DND-41 (cell line): Measurements from ENCODE around the gene ZNF518B.

Experiments used
- CTCF ChIP-seq: IDR thresholded peaks from 2 replicates; pipeline ENCODE4 v1.5.1; 2012; ENCODE audit warnings: borderline replicate concordance, low read length, moderate library complexity, mild to moderate bottlenecking; ENCODE audit not compliant: poor library complexity, severe bottlenecking; ENCODE audit errors: extremely low read depth
- EZH2 ChIP-seq: IDR thresholded peaks from 3 replicates; pipeline ENCODE4 v1.6.1; 2012; ENCODE audit warnings: borderline replicate concordance, low read depth, mild to moderate bottlenecking, moderate library complexity, low read length, inconsistent platforms; ENCODE audit not compliant: severe bottlenecking

GRCh38 chr4:10417740-10418139 lies 39.5 kb downstream of the ZNF518B start:
- no peak for TF ChIP-seq EZH2
- no peak for TF ChIP-seq CTCF
